ENCODE data around the gene MAB21L4. TPM values are rescaled to one million over a fixed set of nuclear protein-coding genes. Genes with fewer than 3 reads are reported as not detected.

MAB21L4 gene
- total RNA-seq, 2 donors from 2014 or later = 6.1 to 22.2 TPM

GRCh38 chr2:240904216-240905175 lies 8.5 kb upstream of the MAB21L4 start:
- no peaks in the 10 kb centered on the region for H3K36me3 ChIP-seq
- no peak overlapping the region for H3K4me3 ChIP-seq
- H3K4me1 ChIP-seq = no peaks in the 10 kb centered on the region
- H3K27ac ChIP-seq = no peak overlapping the region
- no peak for TF ChIP-seq CTCF (IDR thresholded peaks at IDR 0.05)
- H3K9ac ChIP-seq (ENCODE audit: low read depth in 2 of 2, low read length in 2 of 2) = no peak overlapping the region
- H3K9me3 ChIP-seq = no peaks in the 10 kb centered on the region
- intact Hi-C loops (cut with DNase I) = no loop called here
- DNase-seq = no peak
- peaks cover 12% of the 10 kb centered on the region for H3K27me3 ChIP-seq

GRCh38 chr2:240903191-240904060 lies 7.5 kb upstream of the MAB21L4 start:
- no peak for DNase-seq
- Histone ChIP-seq H3K27me3 (peaks cover 12% of the 10 kb centered on the region), H3K4me3 (no peak overlapping the region), H3K9ac (ENCODE audit: low read depth in 2 of 2, low read length in 2 of 2) (no peak overlapping the region), H3K4me1 (no peaks in the 10 kb centered on the region), H3K36me3 (no peaks in the 10 kb centered on the region), H3K9me3 (no peaks in the 10 kb centered on the region), H3K27ac (no peak overlapping the region)
- intact Hi-C loops (cut with DNase I) = no loop called here
- TF ChIP-seq CTCF (IDR thresholded peaks at IDR 0.05) = no peak

GRCh38 chr2:240902615-240903041 lies 6.7 kb upstream of the MAB21L4 start:
- no peaks in the 10 kb centered on the region for H3K4me1 ChIP-seq
- DNase-seq = no peak
- no peak overlapping the region for H3K4me3 ChIP-seq
- H3K36me3 ChIP-seq = no peaks in the 10 kb centered on the region
- intact Hi-C loops (cut with DNase I) = no loop called here
- H3K27ac ChIP-seq = no peak overlapping the region
- no peaks in the 10 kb centered on the region for H3K9me3 ChIP-seq
- TF ChIP-seq CTCF (IDR thresholded peaks at IDR 0.05) = no peak
- H3K27me3 ChIP-seq = peaks cover 12% of the 10 kb centered on the region
- H3K9ac ChIP-seq (ENCODE audit: low read depth in 2 of 2, low read length in 2 of 2) = no peak overlapping the region

GRCh38 chr2:240901986-240902614 lies 6.1 kb upstream of the MAB21L4 start:
- no peak for TF ChIP-seq CTCF (IDR thresholded peaks at IDR 0.05)
- peaks cover 12% of the 10 kb centered on the region for H3K27me3 ChIP-seq
- no peak overlapping the region for H3K4me3 ChIP-seq
- no peak overlapping the region for H3K9ac ChIP-seq (ENCODE audit: low read depth in 2 of 2, low read length in 2 of 2)
- intact Hi-C loops (cut with DNase I) = no loop called here
- no peak for DNase-seq
- no peaks in the 10 kb centered on the region for H3K9me3 ChIP-seq
- H3K4me1 ChIP-seq = no peaks in the 10 kb centered on the region
- H3K36me3 ChIP-seq = no peaks in the 10 kb centered on the region
- H3K27ac ChIP-seq = no peak overlapping the region

Measured in colonic mucosa (tissue), 4 donors.